ENCODE measurements around the gene CXCL11. TPM values are rescaled to one million over a fixed set of nuclear protein-coding genes. Genes with fewer than 3 reads are reported as not detected.

Gene CXCL11
- total and polyA plus RNA-seq, 10 of the 15 experiments (the other 5 are each of a cell fraction or from before 2014, with no cell fraction given): 0.04 TPM; not detected in 9

DNA sequence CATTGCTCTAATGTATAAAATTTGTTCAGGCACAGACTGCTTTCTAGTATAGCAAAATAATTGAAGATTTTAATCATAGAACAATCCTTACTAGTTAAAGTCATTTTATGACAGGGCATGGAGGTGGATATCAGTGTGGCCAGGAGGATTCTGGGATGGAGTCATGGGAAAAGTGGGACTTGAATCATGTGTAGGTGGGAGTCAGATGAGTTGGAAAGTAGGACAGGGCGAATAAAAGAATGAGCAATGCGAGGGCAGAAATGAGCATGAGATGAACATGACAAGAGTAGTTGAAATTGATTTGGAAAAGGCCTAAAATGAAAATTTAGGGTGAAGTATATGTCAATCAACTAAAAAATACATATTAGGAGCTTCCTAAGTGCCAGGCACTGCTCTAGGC, 37.9 kb downstream of the CXCL11 start:
- ChIA-PET RAD21 (ENCODE audit: unreplicated experiment) (interaction anchor here (1.1 to 2.9 kb wide), 3 partner anchors 57 to 151 kb away, joined by 3 to 28 read pairs (median 24); no protein-coding TSS in a partner anchor), SMC1A (ENCODE audit: uncharacterized antibody, unreplicated experiment) (interaction anchor here (1.5 to 6.8 kb wide), 7 partner anchors 10 to 89 kb away, joined by 4 to 95 read pairs (median 15); partner anchors contain the start of gene CXCL9), POLR2A (no interaction called here), CTCF (interaction anchor here (0.7 to 4.6 kb wide), 10 partner anchors 11 to 112 kb away, joined by 3 to 95 read pairs (median 22); partner anchors contain the start of genes CXCL11 and CXCL9)
- Histone ChIP-seq H3K79me2 (ENCODE audit: control insufficient read depth, insufficient read depth, low read length) (no peaks in the 10 kb centered on the region), H3K9me3 (replicated peaks; ENCODE audit: control insufficient read depth, insufficient read depth, low read length) (no peaks in the 10 kb centered on the region), H3K36me3 (ENCODE audit: control insufficient read depth in 2 of 2, insufficient read depth in 2 of 2, low read length in 1 of 2) (no peaks in the 10 kb centered on the region), H4K20me1 (ENCODE audit: control insufficient read depth, insufficient read depth) (no peaks in the 10 kb centered on the region), H3K4me3 (no peak overlapping the region), H3K9ac (ENCODE audit: control insufficient read depth, insufficient read depth, low read length) (no peak overlapping the region), H2AFZ (ENCODE audit: control insufficient read depth, low read depth, low read length) (no peak overlapping the region), H3K4me2 (ENCODE audit: control insufficient read depth, insufficient read depth) (no peak overlapping the region), H3K27ac (ENCODE audit: control insufficient read depth, insufficient read depth) (no peak overlapping the region), H3K4me1 (ENCODE audit: control insufficient read depth, insufficient read depth, low read length) (no peaks in the 10 kb centered on the region), H3K27me3 (replicated peaks in 1 of 2; ENCODE audit: control insufficient read depth in 2 of 2, insufficient read depth in 2 of 2, low read length in 1 of 2) (peaks cover 3 to 6% of the 10 kb centered on the region in 2 experiments; a peak in 2 of 4 replicates)
- intact Hi-C loops (cut with micrococcal nuclease; ENCODE audit: unreplicated experiment) (no loop called here), in situ Hi-C loops (cut with MboI) (loop anchor here (5.0 kb wide), 1 partner anchor 69 kb away; no protein-coding TSS in a partner anchor)
- FAIRE-seq (no peak), ATAC-seq (no peak), DNase-seq (ENCODE audit: low read depth, low spot score) (no peak)
- no TSS peak for BruUV-seq (replicated peaks)
- WGBS (ENCODE audit: insufficient coverage, insufficient replicate concordance, low lambda C conversion rate, missing lambda C conversion rate): 14% methylated on average over 2 of the region's 2 CpGs
- TF ChIP-seq MEF2A (IDR thresholded peaks at IDR 0.05; ENCODE audit: insufficient read depth, low read depth, low read length): no peak
- no peak for TF ChIP-seq FOS (IDR thresholded peaks at IDR 0.05; ENCODE audit: borderline replicate concordance, extremely low read depth, insufficient read length)
- TF ChIP-seq NR2F1 (conservative IDR thresholded peaks at IDR 0.05): no peak
- no peak for TF ChIP-seq YY1 (IDR thresholded peaks at IDR 0.05; ENCODE audit: low read depth, low read length)
- no peak for TF ChIP-seq PML (IDR thresholded peaks at IDR 0.05; ENCODE audit: low read length)
- TF ChIP-seq ZBED1 (IDR thresholded peaks at IDR 0.05; ENCODE audit: borderline replicate concordance): no peak
- TF ChIP-seq ZNF217 (IDR thresholded peaks at IDR 0.05): no peak
- TF ChIP-seq, protein P1, sequence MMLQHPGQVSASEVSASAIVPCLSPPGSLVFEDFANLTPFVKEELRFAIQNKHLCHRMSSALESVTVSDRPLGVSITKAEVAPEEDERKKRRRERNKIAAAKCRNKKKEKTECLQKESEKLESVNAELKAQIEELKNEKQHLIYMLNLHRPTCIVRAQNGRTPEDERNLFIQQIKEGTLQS (IDR thresholded peaks at IDR 0.05; ENCODE audit: borderline replicate concordance, extremely low read depth, low read depth, low read length): no peak
- TF ChIP-seq KDM1A (IDR thresholded peaks at IDR 0.05; ENCODE audit: borderline replicate concordance): no peak
- TF ChIP-seq, protein P2, sequence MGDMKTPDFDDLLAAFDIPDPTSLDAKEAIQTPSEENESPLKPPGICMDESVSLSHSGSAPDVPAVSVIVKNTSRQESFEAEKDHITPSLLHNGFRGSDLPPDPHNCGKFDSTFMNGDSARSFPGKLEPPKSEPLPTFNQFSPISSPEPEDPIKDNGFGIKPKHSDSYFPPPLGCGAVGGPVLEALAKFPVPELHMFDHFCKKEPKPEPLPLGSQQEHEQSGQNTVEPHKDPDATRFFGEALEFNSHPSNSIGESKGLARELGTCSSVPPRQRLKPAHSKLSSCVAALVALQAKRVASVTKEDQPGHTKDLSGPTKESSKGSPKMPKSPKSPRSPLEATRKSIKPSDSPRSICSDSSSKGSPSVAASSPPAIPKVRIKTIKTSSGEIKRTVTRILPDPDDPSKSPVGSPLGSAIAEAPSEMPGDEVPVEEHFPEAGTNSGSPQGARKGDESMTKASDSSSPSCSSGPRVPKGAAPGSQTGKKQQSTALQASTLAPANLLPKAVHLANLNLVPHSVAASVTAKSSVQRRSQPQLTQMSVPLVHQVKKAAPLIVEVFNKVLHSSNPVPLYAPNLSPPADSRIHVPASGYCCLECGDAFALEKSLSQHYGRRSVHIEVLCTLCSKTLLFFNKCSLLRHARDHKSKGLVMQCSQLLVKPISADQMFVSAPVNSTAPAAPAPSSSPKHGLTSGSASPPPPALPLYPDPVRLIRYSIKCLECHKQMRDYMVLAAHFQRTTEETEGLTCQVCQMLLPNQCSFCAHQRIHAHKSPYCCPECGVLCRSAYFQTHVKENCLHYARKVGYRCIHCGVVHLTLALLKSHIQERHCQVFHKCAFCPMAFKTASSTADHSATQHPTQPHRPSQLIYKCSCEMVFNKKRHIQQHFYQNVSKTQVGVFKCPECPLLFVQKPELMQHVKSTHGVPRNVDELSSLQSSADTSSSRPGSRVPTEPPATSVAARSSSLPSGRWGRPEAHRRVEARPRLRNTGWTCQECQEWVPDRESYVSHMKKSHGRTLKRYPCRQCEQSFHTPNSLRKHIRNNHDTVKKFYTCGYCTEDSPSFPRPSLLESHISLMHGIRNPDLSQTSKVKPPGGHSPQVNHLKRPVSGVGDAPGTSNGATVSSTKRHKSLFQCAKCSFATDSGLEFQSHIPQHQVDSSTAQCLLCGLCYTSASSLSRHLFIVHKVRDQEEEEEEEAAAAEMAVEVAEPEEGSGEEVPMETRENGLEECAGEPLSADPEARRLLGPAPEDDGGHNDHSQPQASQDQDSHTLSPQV (IDR thresholded peaks at IDR 0.05): no peak
- no peak for TF ChIP-seq RELA (IDR thresholded peaks at IDR 0.05; ENCODE audit: borderline replicate concordance, partially characterized antibody)
- TF ChIP-seq, protein P3, sequence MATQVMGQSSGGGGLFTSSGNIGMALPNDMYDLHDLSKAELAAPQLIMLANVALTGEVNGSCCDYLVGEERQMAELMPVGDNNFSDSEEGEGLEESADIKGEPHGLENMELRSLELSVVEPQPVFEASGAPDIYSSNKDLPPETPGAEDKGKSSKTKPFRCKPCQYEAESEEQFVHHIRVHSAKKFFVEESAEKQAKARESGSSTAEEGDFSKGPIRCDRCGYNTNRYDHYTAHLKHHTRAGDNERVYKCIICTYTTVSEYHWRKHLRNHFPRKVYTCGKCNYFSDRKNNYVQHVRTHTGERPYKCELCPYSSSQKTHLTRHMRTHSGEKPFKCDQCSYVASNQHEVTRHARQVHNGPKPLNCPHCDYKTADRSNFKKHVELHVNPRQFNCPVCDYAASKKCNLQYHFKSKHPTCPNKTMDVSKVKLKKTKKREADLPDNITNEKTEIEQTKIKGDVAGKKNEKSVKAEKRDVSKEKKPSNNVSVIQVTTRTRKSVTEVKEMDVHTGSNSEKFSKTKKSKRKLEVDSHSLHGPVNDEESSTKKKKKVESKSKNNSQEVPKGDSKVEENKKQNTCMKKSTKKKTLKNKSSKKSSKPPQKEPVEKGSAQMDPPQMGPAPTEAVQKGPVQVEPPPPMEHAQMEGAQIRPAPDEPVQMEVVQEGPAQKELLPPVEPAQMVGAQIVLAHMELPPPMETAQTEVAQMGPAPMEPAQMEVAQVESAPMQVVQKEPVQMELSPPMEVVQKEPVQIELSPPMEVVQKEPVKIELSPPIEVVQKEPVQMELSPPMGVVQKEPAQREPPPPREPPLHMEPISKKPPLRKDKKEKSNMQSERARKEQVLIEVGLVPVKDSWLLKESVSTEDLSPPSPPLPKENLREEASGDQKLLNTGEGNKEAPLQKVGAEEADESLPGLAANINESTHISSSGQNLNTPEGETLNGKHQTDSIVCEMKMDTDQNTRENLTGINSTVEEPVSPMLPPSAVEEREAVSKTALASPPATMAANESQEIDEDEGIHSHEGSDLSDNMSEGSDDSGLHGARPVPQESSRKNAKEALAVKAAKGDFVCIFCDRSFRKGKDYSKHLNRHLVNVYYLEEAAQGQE (IDR thresholded peaks at IDR 0.05; ENCODE audit: low read depth, low read length): no peak
